Testis (tissue), 3 donors: ENCODE results near the gene CA10. TPM values are rescaled to one million over a fixed set of nuclear protein-coding genes. Genes with fewer than 3 reads are reported as not detected.

ENCODE experiments used
- DNase-seq: peaks from one replicate; pipeline ENCODE4 v3.0.0-alpha.2; 2019
- H3K27ac ChIP-seq, 2 donors: fragments of 200-600 bp; sonication (generic); one replicate each; pipeline ENCODE4 v1.5.1; 2019
- H3K27me3 ChIP-seq: fragments of 200-600 bp; sonication (generic); one replicate; pipeline ENCODE4 v1.5.1; 2019
- H3K36me3 ChIP-seq: fragments of 200-600 bp; sonication (generic); one replicate; pipeline ENCODE4 v1.5.1; 2017; ENCODE audit warnings: low read depth; ENCODE audit errors: missing control alignments
- H3K4me1 ChIP-seq: fragments of 200-600 bp; sonication (generic); one replicate; pipeline ENCODE4 v1.5.1; 2019
- H3K4me3 ChIP-seq, 2 donors: fragments of 200-600 bp; sonication (generic); one replicate each; pipeline ENCODE4 v1.5.1; 2017 to 2019
- H3K9me3 ChIP-seq: fragments of 200-600 bp; sonication (generic); one replicate; pipeline ENCODE4 v1.5.1; 2017
- CTCF ChIP-seq, 3 experiments: fragments of 450-650 bp in 2 of 3; fragments of 200-600 bp in 1 of 3; sonication (generic) in 1 of 3; IDR thresholded peaks; one replicate each; pipeline ENCODE4 v1.5.1; 2016 to 2019; ENCODE audit warnings: antibody characterized with exemption in 3 of 3, mild to moderate bottlenecking in 2 of 3, moderate library complexity in 1 of 3
- POLR2A ChIP-seq: fragments of 450-650 bp; IDR thresholded peaks from one replicate; pipeline ENCODE4 v1.6.1; 2017; ENCODE audit warnings: antibody characterized with exemption, mild to moderate bottlenecking, moderate library complexity
- WGBS, 2 donors: methylation state at CpG; one replicate each; pipeline ENCODE4 v1.1.5; 2018; 5-methylcytosine and 5-hydroxymethylcytosine counted together
- intact Hi-C: fragments of 100-400 bp; cut with DNase I; formaldehyde crosslinking; loops from one replicate; pipeline ENCODE4 v1.15.1; 2023; ENCODE audit warnings: low total_unique reads
- polyA plus RNA-seq: library from polyadenylated mRNA; stranded (reverse); fragments of 350-450 nt; fragmentation: Illumina TruSeq; extraction: RNeasy Lipid Tissue Mini Kit (QIAGEN cat#74804); gene quantifications from one replicate; pipeline ENCODE4 v1.2.3, GENCODE V29; 2014; ENCODE audit warnings: low read depth, low replicate concordance; ENCODE audit not compliant: insufficient read depth
- total RNA-seq, 2 donors: library from RNA; depleted of rRNA; stranded (reverse); fragments of >200 nt; gene quantifications; one replicate each; pipeline ENCODE4 v1.2.3, GENCODE V29; 2016

Gene CA10
- total and polyA plus RNA-seq, 3 donors from 2014 or later: 5.0 to 30.7 (median 5.3) TPM

- H3K27ac ChIP-seq: no peak overlapping the region
- DNase-seq: peak; percentile 53
- no peaks in the 10 kb centered on the region for H3K4me1 ChIP-seq
- TF ChIP-seq CTCF (IDR thresholded peaks at IDR 0.05): no peak
- no peak for TF ChIP-seq POLR2A
- WGBS, 2 donors: 29 to 50% methylated on average over 4 of the region's 4 CpGs
- H3K27me3 ChIP-seq: no peaks in the 10 kb centered on the region
- H3K36me3 ChIP-seq: no peaks in the 10 kb centered on the region
- no peaks in the 10 kb centered on the region for H3K9me3 ChIP-seq
- intact Hi-C loops: no loop called here
- H3K4me3 ChIP-seq: no peak overlapping the region
Observed at GRCh38 chr17:51590071-51590656, 568.4 kb downstream of the CA10 start.

DNA sequence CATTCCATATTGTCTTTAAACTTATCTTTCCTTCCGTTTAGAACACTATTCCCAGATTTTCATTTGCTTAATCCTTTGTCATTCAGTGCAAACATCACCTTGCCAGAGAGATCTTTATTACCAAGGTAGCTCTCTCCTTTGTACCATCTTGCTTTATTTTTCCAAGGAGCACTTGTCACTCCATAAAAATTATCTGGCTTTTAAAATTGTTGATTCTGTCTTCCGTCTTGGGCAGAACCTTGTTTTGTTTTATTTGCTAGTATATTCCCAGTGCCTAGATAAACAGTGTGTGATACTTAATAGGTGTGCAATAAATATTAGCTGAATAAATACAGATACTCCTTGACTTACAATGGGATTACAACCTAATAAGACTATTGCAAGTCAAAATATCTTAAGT lies 570.5 kb downstream of the CA10 start:
- intact Hi-C loops: no loop called here
- H3K27me3 ChIP-seq: no peaks in the 10 kb centered on the region
- no peak overlapping the region for H3K27ac ChIP-seq
- no peak for TF ChIP-seq CTCF (IDR thresholded peaks at IDR 0.05)
- TF ChIP-seq POLR2A: no peak
- no peaks in the 10 kb centered on the region for H3K4me1 ChIP-seq
- H3K9me3 ChIP-seq: no peaks in the 10 kb centered on the region
- H3K36me3 ChIP-seq: no peaks in the 10 kb centered on the region
- no peak for DNase-seq
- 77 to 82% methylated on average over 2 of the region's 2 CpGs for WGBS, 2 donors
- no peak overlapping the region for H3K4me3 ChIP-seq

DNA sequence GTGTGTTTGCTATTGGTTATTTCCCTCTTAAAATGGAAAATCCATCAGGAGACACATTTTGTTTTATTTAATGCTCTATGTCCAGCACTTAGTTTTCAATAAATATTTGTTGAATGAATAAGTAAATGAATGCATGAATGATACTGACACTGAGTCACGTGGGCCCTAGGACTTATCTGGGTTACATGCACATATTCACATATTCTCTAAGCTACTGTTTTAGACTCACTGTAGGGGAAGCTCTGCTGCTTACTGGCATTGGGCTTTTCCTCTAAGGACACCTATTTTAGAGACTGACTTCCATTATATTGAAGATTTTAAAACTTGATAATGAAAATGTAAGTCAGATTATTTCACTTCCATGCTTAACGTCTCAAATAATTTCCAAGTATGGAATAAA lies 571.0 kb downstream of the CA10 start:
- no peaks in the 10 kb centered on the region for H3K36me3 ChIP-seq
- no peaks in the 10 kb centered on the region for H3K27me3 ChIP-seq
- no peak overlapping the region for H3K27ac ChIP-seq
- no peak overlapping the region for H3K4me3 ChIP-seq
- no peak for TF ChIP-seq POLR2A
- no peak for TF ChIP-seq CTCF (IDR thresholded peaks at IDR 0.05)
- no peaks in the 10 kb centered on the region for H3K9me3 ChIP-seq
- intact Hi-C loops: no loop called here
- 79 to 81% methylated on average over 2 of the region's 2 CpGs for WGBS, 2 donors
- no peaks in the 10 kb centered on the region for H3K4me1 ChIP-seq
- DNase-seq: no peak

GRCh38 chr17:51585514-51586104 lies 572.9 kb downstream of the CA10 start:
- Histone ChIP-seq H3K4me1 (no peaks in the 10 kb centered on the region), H3K36me3 (no peaks in the 10 kb centered on the region), H3K27me3 (no peaks in the 10 kb centered on the region), H3K27ac (no peak overlapping the region), H3K4me3 (no peak overlapping the region), H3K9me3 (no peaks in the 10 kb centered on the region)
- peak; percentile 53 for DNase-seq
- intact Hi-C loops: no loop called here
- TF ChIP-seq POLR2A (no peak), CTCF (IDR thresholded peaks at IDR 0.05) (peak in 1 of 3 experiments; percentile 20)
- WGBS, 2 donors: 45 to 48% methylated on average over 4 of the region's 4 CpGs

- TF ChIP-seq CTCF (IDR thresholded peaks at IDR 0.05) (no peak), POLR2A (no peak)
- DNase-seq: no peak
- 78 to 82% methylated on average over 3 of the region's 3 CpGs for WGBS, 2 donors
Observed at GRCh38 chr17:51580869-51581268, 577.6 kb downstream of the CA10 start.

More at GRCh38 chr17:51580869-51581268, 577.6 kb downstream of the CA10 start:
- intact Hi-C loops: no loop called here
- H3K4me1 ChIP-seq: no peaks in the 10 kb centered on the region
- H3K36me3 ChIP-seq: no peaks in the 10 kb centered on the region
- no peaks in the 10 kb centered on the region for H3K9me3 ChIP-seq
- H3K27me3 ChIP-seq: no peaks in the 10 kb centered on the region
- H3K4me3 ChIP-seq: no peak overlapping the region
- no peak overlapping the region for H3K27ac ChIP-seq
